Peyer's patch (tissue), 4 donors: ENCODE data around the gene APOBEC2.

Experiments
- POLR2A ChIP-seq, 2 donors: fragments of 450-650 bp; IDR thresholded peaks; one replicate each; pipeline ENCODE4 v1.5.1; 2017; ENCODE audit warnings: antibody characterized with exemption in 2 of 2, mild to moderate bottlenecking in 2 of 2, moderate library complexity in 2 of 2
- TF ChIP-seq, protein P1 (sequence below), 6 experiments: fragments of 450-650 bp in 4 of 6; fragments of 200-600 bp in 2 of 6; sonication (generic) in 1 of 6; IDR thresholded peaks; one replicate each; pipeline ENCODE4 v1.5.1; 2017 to 2019; ENCODE audit warnings: antibody characterized with exemption in 6 of 6, mild to moderate bottlenecking in 3 of 6, moderate library complexity in 1 of 6

DNA sequence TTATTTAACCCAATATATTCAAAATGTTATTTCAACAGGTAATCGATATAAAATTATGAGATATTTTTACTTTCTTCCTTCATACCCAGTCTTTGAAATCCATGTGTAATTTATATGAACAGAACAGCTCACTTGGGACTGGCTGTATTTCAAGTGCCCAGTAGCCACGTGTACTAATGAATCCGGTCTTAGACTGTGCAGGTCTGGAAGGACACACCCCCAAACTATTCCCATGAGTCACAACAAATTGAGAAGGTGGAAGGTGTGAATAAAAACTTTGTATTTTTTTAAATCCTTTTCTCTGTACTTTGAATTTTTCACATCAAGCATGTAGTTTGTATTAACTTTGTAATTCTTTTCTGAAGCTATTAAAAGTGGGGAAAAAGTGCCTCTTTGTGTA lies 16.8 kb upstream of the APOBEC2 start:
- TF ChIP-seq POLR2A (IDR thresholded peaks at IDR 0.05) = no peak
- TF ChIP-seq, protein P1, sequence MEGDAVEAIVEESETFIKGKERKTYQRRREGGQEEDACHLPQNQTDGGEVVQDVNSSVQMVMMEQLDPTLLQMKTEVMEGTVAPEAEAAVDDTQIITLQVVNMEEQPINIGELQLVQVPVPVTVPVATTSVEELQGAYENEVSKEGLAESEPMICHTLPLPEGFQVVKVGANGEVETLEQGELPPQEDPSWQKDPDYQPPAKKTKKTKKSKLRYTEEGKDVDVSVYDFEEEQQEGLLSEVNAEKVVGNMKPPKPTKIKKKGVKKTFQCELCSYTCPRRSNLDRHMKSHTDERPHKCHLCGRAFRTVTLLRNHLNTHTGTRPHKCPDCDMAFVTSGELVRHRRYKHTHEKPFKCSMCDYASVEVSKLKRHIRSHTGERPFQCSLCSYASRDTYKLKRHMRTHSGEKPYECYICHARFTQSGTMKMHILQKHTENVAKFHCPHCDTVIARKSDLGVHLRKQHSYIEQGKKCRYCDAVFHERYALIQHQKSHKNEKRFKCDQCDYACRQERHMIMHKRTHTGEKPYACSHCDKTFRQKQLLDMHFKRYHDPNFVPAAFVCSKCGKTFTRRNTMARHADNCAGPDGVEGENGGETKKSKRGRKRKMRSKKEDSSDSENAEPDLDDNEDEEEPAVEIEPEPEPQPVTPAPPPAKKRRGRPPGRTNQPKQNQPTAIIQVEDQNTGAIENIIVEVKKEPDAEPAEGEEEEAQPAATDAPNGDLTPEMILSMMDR (IDR thresholded peaks at IDR 0.05) = no peak
